GM23248 (cell line): Measurements from ENCODE around the gene TRIM65.

Experiments
- EZH2 ChIP-seq: fragments of 200-600 bp; sonication (generic); IDR thresholded peaks from 2 replicates; pipeline ENCODE4 v1.6.1; 2018; ENCODE audit warnings: antibody characterized with exemption, mild to moderate bottlenecking; ENCODE audit not compliant: insufficient read depth, poor library complexity, severe bottlenecking
- EZH2phosphoT487 ChIP-seq: fragments of 200-600 bp; sonication (generic); IDR thresholded peaks from 2 replicates; pipeline ENCODE4 v1.6.1; 2018; ENCODE audit warnings: antibody characterized with exemption, moderate library complexity, mild to moderate bottlenecking, low read depth; ENCODE audit not compliant: insufficient read depth

GRCh38 chr17:75844530-75845057 lies 52.2 kb downstream of the TRIM65 start:
- TF ChIP-seq EZH2, result no peak
- no peak for TF ChIP-seq EZH2phosphoT487
